ENCODE results near the gene PKNOX2.

DNA sequence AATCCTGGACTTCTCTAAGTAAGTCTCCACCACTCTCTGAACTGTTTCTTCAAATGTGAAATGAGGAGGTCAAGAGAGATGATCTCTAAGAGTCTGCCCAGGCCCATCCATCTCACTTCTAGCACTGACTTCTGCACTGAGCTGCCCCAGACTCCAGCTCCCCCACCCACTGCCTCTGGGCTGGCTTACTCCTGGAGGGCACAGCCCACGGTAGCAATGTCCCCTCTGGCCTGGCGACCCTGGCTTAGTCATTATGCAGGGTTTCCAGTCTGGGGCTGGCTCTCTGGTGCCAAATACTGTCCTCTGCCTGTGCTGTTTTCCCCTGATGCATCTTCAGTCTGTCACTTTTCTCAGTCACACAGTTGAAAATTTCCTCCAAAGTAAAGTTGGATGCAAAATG, 60.9 kb downstream of the PKNOX2 start:
- no peak for TF ChIP-seq POLR2A (IDR thresholded peaks at IDR 0.05; ENCODE audit: low read length)
- TF ChIP-seq GATA1 (IDR thresholded peaks at IDR 0.05; ENCODE audit: low read depth, low read length): no peak
